ENCODE data around the gene ATG101.

- no peak for TF ChIP-seq ATF1 (CRISPR knock-in tag; IDR thresholded peaks at IDR 0.05)
- TF ChIP-seq ATF1 (tag; IDR thresholded peaks at IDR 0.05): no peak
- no peak for TF ChIP-seq E2F4 (CRISPR knock-in tag; IDR thresholded peaks at IDR 0.05; ENCODE audit: low read depth)
- no peak for TF ChIP-seq FOS (IDR thresholded peaks at IDR 0.05; ENCODE audit: extremely low read depth, insufficient read length)
- no peak for TF ChIP-seq ZFPM2 (CRISPR knock-in tag; IDR thresholded peaks at IDR 0.05)
- no peak for TF ChIP-seq ETV1 (tag; conservative IDR thresholded peaks at IDR 0.05; ENCODE audit: low read depth)
- TF ChIP-seq EZH2 (IDR thresholded peaks at IDR 0.05; ENCODE audit: borderline replicate concordance, low read depth, low read length): no peak
- no peak for TF ChIP-seq HNRNPH1 (optimal IDR thresholded peaks at IDR 0.05; ENCODE audit: low read depth, low read length)
- no peak for TF ChIP-seq EP300 (IDR thresholded peaks at IDR 0.05; ENCODE audit: low read length)
Measured at GRCh38 chr12:52066346-52067080, 3.3 kb upstream of the ATG101 start.

Measured in K562 (cell line).